Caco-2 (cell line): ENCODE results near the gene TTC38. TPM values are rescaled to one million over a fixed set of nuclear protein-coding genes. Genes with fewer than 3 reads are reported as not detected.

ENCODE experiments used
- BruUV-seq: library from RNA; stranded (reverse); fragments of 400-500 nt; replicated peaks from 2 replicates; lab custom pipeline; 2021; lab: Mats Ljungman, UMichigan
- CTCF ChIA-PET: fragments of 300-600 bp; sonication (Branson Sonifier 250); formaldehyde crosslinking; loops from one replicate; lab custom pipeline; 2022; ENCODE audit warnings: antibody characterized with exemption; lab: Charles Lee
- POLR2A ChIA-PET: fragments of 300-600 bp; sonication (Branson Sonifier 250); formaldehyde crosslinking; loops from one replicate; lab custom pipeline; 2022; ENCODE audit warnings: antibody characterized with exemption; lab: Charles Lee
- DNase-seq, 2 experiments: peaks; one replicate each; pipeline versions ENCODE4 v3.0.0 to v3.0.0-alpha.2; 2020 to 2022
- H3K27me3 ChIP-seq: replicated peaks from 2 replicates; pipeline ENCODE4 v1.6.0; 2011; ENCODE audit warnings: low read length; ENCODE audit not compliant: control insufficient read depth, insufficient read depth
- H3K36me3 ChIP-seq: 2 replicates; pipeline ENCODE4 v1.5.1; 2011; ENCODE audit warnings: low read length; ENCODE audit not compliant: control insufficient read depth, insufficient read depth
- H3K4me1 ChIP-seq: fragments of 250-450 bp; sonication (Bioruptor Pico); 2 replicates; pipeline ENCODE4 v1.5.1; 2020; ENCODE audit warnings: mild to moderate bottlenecking
- H3K4me3 ChIP-seq: 2 replicates; pipeline ENCODE4 v1.5.1; 2011; ENCODE audit warnings: low read depth, mild to moderate bottlenecking, control low read depth, low read length
- H3K9me3 ChIP-seq: fragments of 250-450 bp; sonication (Bioruptor Pico); 2 replicates; pipeline ENCODE4 v1.5.1; 2020; ENCODE audit warnings: mild to moderate bottlenecking, moderate library complexity
- H3K27ac Mint-ChIP-seq: one replicate; pipeline ENCODE4 v1.8.0; 2022; ENCODE audit warnings: mixed read lengths; ENCODE audit not compliant: unreplicated experiment
- H3K27me3 Mint-ChIP-seq: one replicate; pipeline ENCODE4 v1.8.0; 2022; ENCODE audit warnings: mixed read lengths; ENCODE audit not compliant: insufficient read depth, unreplicated experiment
- H3K36me3 Mint-ChIP-seq: one replicate; pipeline ENCODE4 v1.8.0; 2022; ENCODE audit warnings: mild to moderate bottlenecking, mixed read lengths; ENCODE audit not compliant: insufficient read depth, unreplicated experiment
- H3K4me1 Mint-ChIP-seq: one replicate; pipeline ENCODE4 v1.8.0; 2022; ENCODE audit warnings: low read depth, mixed read lengths; ENCODE audit not compliant: unreplicated experiment
- H3K4me3 Mint-ChIP-seq: one replicate; pipeline ENCODE4 v1.8.0; 2022; ENCODE audit warnings: mild to moderate bottlenecking, moderate library complexity, mixed read lengths; ENCODE audit not compliant: unreplicated experiment
- H3K9me3 Mint-ChIP-seq: one replicate; pipeline ENCODE4 v1.8.0; 2022; ENCODE audit warnings: mixed read lengths; ENCODE audit not compliant: unreplicated experiment
- CTCF ChIP-seq, 2 experiments: fragments of 200-600 bp in 1 of 2; IDR thresholded peaks; 1 replicate in 1 of 2; 2 replicates in 1 of 2; pipeline versions ENCODE4 v1.5.1 to v1.8.0; 2011 to 2022; ENCODE audit warnings: antibody characterized with exemption in 1 of 2, control low read depth in 1 of 2, inconsistent platforms in 1 of 2, low read depth in 1 of 2, low read length in 1 of 2, mild to moderate bottlenecking in 1 of 2, moderate library complexity in 1 of 2; ENCODE audit not compliant: insufficient read depth in 1 of 2, severe bottlenecking in 1 of 2, unreplicated experiment in 1 of 2
- intact Hi-C: fragments of 100-400 bp; cut with micrococcal nuclease; formaldehyde crosslinking; loops from one replicate; pipeline ENCODE4 v1.10.0; 2022; ENCODE audit not compliant: unreplicated experiment
- total RNA-seq: library from RNA; stranded (reverse); gene quantifications from 2 replicates; pipeline ENCODE4 v1.2.3, GENCODE V29; 2022

TTC38 gene
- total RNA-seq, 1 experiment from 2014 or later, result 44.5 TPM

DNA sequence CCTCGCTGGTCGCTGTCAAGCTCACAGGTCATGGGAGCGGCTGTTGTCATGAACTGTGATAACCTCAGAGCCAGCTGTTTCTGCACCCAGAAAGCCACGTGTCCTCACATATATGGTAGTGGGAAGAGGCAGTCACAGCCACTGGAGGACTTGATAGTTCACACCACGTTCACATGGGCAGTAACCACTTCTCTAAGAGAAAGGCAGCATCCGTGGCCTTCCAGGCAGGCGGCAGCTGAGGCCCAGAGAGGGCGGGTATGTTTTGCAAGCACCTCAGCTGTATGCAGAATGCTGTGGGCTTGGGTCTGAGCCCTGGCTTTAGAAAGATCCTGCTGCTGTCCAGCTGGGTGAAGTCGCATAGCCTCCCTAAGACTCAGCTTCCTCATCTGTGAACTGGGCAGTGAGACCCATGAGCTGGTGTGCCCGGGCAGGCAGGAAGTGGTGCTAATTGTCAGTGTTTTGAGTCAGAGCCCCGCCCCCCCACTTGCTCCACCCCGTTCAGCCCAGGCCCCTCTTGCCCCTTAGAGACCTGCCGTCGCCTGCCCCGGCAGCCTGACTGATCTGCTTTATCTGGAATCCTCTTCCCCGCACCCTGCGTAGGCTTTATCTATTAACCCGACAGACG lies 13.3 kb downstream of the TTC38 start:
- H3K4me3 Mint-ChIP-seq, result no peak overlapping the region
- H3K27me3 Mint-ChIP-seq, result no peaks in the 10 kb centered on the region
- no peaks in the 10 kb centered on the region for H3K4me1 ChIP-seq
- CTCF ChIA-PET, result no interaction called here
- no peak for TF ChIP-seq CTCF (IDR thresholded peaks at IDR 0.05; ENCODE audit: insufficient read depth in 1 of 2, low read depth in 1 of 2, low read length in 1 of 2, severe bottlenecking in 1 of 2, unreplicated experiment in 1 of 2)
- POLR2A ChIA-PET, result no interaction called here
- H3K9me3 ChIP-seq, result no peaks in the 10 kb centered on the region
- no peaks in the 10 kb centered on the region for H3K4me1 Mint-ChIP-seq
- no peak for DNase-seq
- intact Hi-C loops, result no loop called here
- no peaks in the 10 kb centered on the region for H3K9me3 Mint-ChIP-seq
- H3K27me3 ChIP-seq, result no peaks in the 10 kb centered on the region
- H3K36me3 ChIP-seq, result peaks cover 9% of the 10 kb centered on the region
- no peak overlapping the region for H3K27ac Mint-ChIP-seq
- BruUV-seq, result no TSS peak
- H3K36me3 Mint-ChIP-seq, result peaks cover 53% of the 10 kb centered on the region
- H3K4me3 ChIP-seq, result no peak overlapping the region

GRCh38 chr22:46281866-46282678 lies 14.3 kb downstream of the TTC38 start:
- POLR2A ChIA-PET, result no interaction called here
- no peaks in the 10 kb centered on the region for H3K27me3 ChIP-seq
- TF ChIP-seq CTCF (IDR thresholded peaks at IDR 0.05; ENCODE audit: insufficient read depth in 1 of 2, low read depth in 1 of 2, low read length in 1 of 2, severe bottlenecking in 1 of 2, unreplicated experiment in 1 of 2), result no peak
- Mint-ChIP-seq H3K27me3 (no peaks in the 10 kb centered on the region), H3K36me3 (peaks cover 54% of the 10 kb centered on the region), H3K4me3 (no peak overlapping the region), H3K27ac (no peak overlapping the region), H3K9me3 (no peaks in the 10 kb centered on the region), H3K4me1 (no peaks in the 10 kb centered on the region)
- BruUV-seq, result no TSS peak
- intact Hi-C loops, result no loop called here
- H3K9me3 ChIP-seq, result no peaks in the 10 kb centered on the region
- H3K4me3 ChIP-seq, result no peak overlapping the region
- H3K36me3 ChIP-seq, result peaks cover 10% of the 10 kb centered on the region
- no peaks in the 10 kb centered on the region for H3K4me1 ChIP-seq
- DNase-seq, result no peak
- CTCF ChIA-PET, result no interaction called here

GRCh38 chr22:46286006-46286405 lies 18.2 kb downstream of the TTC38 start:
- Histone ChIP-seq H3K4me3 (no peak overlapping the region), H3K27me3 (no peaks in the 10 kb centered on the region), H3K4me1 (no peaks in the 10 kb centered on the region), H3K9me3 (no peaks in the 10 kb centered on the region), H3K36me3 (peaks cover 4% of the 10 kb centered on the region)
- DNase-seq, result no peak
- no peak overlapping the region for H3K4me3 Mint-ChIP-seq
- intact Hi-C loops, result no loop called here
- no peak for TF ChIP-seq CTCF (IDR thresholded peaks at IDR 0.05; ENCODE audit: insufficient read depth in 1 of 2, low read depth in 1 of 2, low read length in 1 of 2, severe bottlenecking in 1 of 2, unreplicated experiment in 1 of 2)
- H3K27me3 Mint-ChIP-seq, result no peaks in the 10 kb centered on the region
- H3K36me3 Mint-ChIP-seq, result peaks cover 57% of the 10 kb centered on the region
- POLR2A ChIA-PET, result interaction anchor here (0.5 kb wide), 1 partner anchor 289 kb away, joined by 3 read pairs; no protein-coding TSS in a partner anchor
- CTCF ChIA-PET, result no interaction called here
- BruUV-seq, result TSS peak; percentile 21
- no peaks in the 10 kb centered on the region for H3K4me1 Mint-ChIP-seq
- H3K9me3 Mint-ChIP-seq, result no peaks in the 10 kb centered on the region
- no peak overlapping the region for H3K27ac Mint-ChIP-seq
